Endothelial cell of umbilical vein (primary cell): ENCODE results near the gene F2RL3. TPM values are rescaled to one million over a fixed set of nuclear protein-coding genes. Genes with fewer than 3 reads are reported as not detected.

ENCODE experiments used
- BruUV-seq: library from RNA; stranded (reverse); fragments of 400-500 nt; replicated peaks from 2 replicates; lab custom pipeline; 2021; lab: Mats Ljungman, UMichigan
- CTCF ChIA-PET: fragments of 300-600, 350-600 bp; sonication (Branson Sonifier 250); formaldehyde crosslinking; loops from one replicate; lab custom pipeline; 2021; ENCODE audit warnings: antibody characterized with exemption, inconsistent platforms; lab: Charles Lee
- POLR2A ChIA-PET: fragments of 300-600, 350-600 bp; sonication (Branson Sonifier 250); formaldehyde crosslinking; loops from one replicate; lab custom pipeline; 2021; ENCODE audit warnings: antibody characterized with exemption, inconsistent platforms; lab: Charles Lee
- DNase-seq: peaks from one replicate; pipeline ENCODE4 v3.0.0-alpha.2; 2011; ENCODE audit warnings: low read depth, low spot score
- FAIRE-seq: peaks from 2 replicates; lab custom pipeline; 2011; peaks lifted over from hg19 to GRCh38; lab: Jason Lieb, UNC
- H2AFZ ChIP-seq: 2 replicates; pipeline ENCODE4 v1.6.0; 2012; ENCODE audit warnings: low read depth, low read length, control low read depth, inconsistent platforms
- H3K27ac ChIP-seq: 2 replicates; pipeline ENCODE4 v1.5.1; 2011; ENCODE audit warnings: low read depth, mild to moderate bottlenecking, control low read depth, low read length, moderate library complexity; ENCODE audit not compliant: insufficient read depth
- H3K27me3 ChIP-seq, 2 experiments: 2 replicates each; pipeline versions ENCODE4 v1.6.0 to v1.6.1; 2011; ENCODE audit warnings: low read length in 2 of 2, mixed read lengths in 1 of 2; ENCODE audit not compliant: control insufficient read depth in 2 of 2, insufficient read depth in 2 of 2
- H3K36me3 ChIP-seq, 2 experiments: 2 replicates in 1 of 2; 3 replicates in 1 of 2; pipeline ENCODE4 v1.5.1; 2011; ENCODE audit warnings: low read length in 2 of 2, mild to moderate bottlenecking in 1 of 2, moderate library complexity in 1 of 2; ENCODE audit not compliant: control insufficient read depth in 2 of 2, insufficient read depth in 2 of 2; ENCODE audit errors: extremely low read depth in 1 of 2
- H3K4me1 ChIP-seq: 3 replicates; pipeline ENCODE4 v1.5.1; 2011; ENCODE audit warnings: mild to moderate bottlenecking, low read length; ENCODE audit not compliant: control insufficient read depth, insufficient read depth; ENCODE audit errors: extremely low read depth
- H3K4me2 ChIP-seq: 2 replicates; pipeline ENCODE4 v1.6.1; 2011; ENCODE audit warnings: low read length, control low read depth, mixed read lengths; ENCODE audit not compliant: insufficient read depth
- H3K4me3 ChIP-seq, 3 experiments: fragments of 200-600 bp in 1 of 3; sonication (generic), shearing (Covaris generic) in 1 of 3; replicated peaks in 1 of 3; 2 replicates each; pipeline ENCODE4 v1.5.1; 2011 to 2016; ENCODE audit warnings: control low read depth in 3 of 3, low read length in 3 of 3, mild to moderate bottlenecking in 2 of 3, inconsistent platforms in 1 of 3, low read depth in 1 of 3, moderate library complexity in 1 of 3; ENCODE audit not compliant: insufficient read depth in 1 of 3
- H3K79me2 ChIP-seq: 2 replicates; pipeline ENCODE4 v1.6.0; 2012; ENCODE audit warnings: low read length, inconsistent platforms; ENCODE audit not compliant: control insufficient read depth, insufficient read depth
- H3K9ac ChIP-seq: replicated peaks from 2 replicates; pipeline ENCODE3; 2011; ENCODE audit warnings: low read length, control low read depth; ENCODE audit not compliant: insufficient read depth; ENCODE audit errors: extremely low read depth
- H3K9me1 ChIP-seq: replicated peaks from 3 replicates; pipeline ENCODE4 v1.6.0; 2011; ENCODE audit warnings: mild to moderate bottlenecking, low read length; ENCODE audit not compliant: control insufficient read depth, insufficient read depth; ENCODE audit errors: extremely low read depth
- H3K9me3 ChIP-seq: replicated peaks from 2 replicates; pipeline ENCODE4 v1.5.1; 2012; ENCODE audit warnings: low read length, inconsistent platforms; ENCODE audit not compliant: control insufficient read depth, insufficient read depth
- H4K20me1 ChIP-seq: replicated peaks from 2 replicates; pipeline ENCODE3; 2011; ENCODE audit warnings: mild to moderate bottlenecking, low read length; ENCODE audit not compliant: control insufficient read depth, insufficient read depth; ENCODE audit errors: extremely low read depth
- CTCF ChIP-seq, 2 donors: IDR thresholded peaks; 1 replicate in 1 of 2; 2 replicates in 1 of 2; pipeline ENCODE4 v1.5.1; 2011; ENCODE audit warnings: low read length in 2 of 2, mild to moderate bottlenecking in 2 of 2, moderate library complexity in 2 of 2, control low read depth in 1 of 2, inconsistent platforms in 1 of 2, low read depth in 1 of 2; ENCODE audit not compliant: insufficient read depth in 1 of 2; ENCODE audit errors: extremely low read depth in 1 of 2
- EZH2 ChIP-seq: IDR thresholded peaks from 2 replicates; pipeline ENCODE4 v1.6.1; 2012; ENCODE audit warnings: borderline replicate concordance, low read depth, mild to moderate bottlenecking, moderate library complexity, low read length, inconsistent platforms; ENCODE audit not compliant: severe bottlenecking
- FOS ChIP-seq: IDR thresholded peaks from 2 replicates; pipeline ENCODE4 v1.6.1; 2011; ENCODE audit warnings: mild to moderate bottlenecking, low read length, moderate library complexity, borderline replicate concordance; ENCODE audit not compliant: insufficient read depth
- GATA2 ChIP-seq: IDR thresholded peaks from 2 replicates; pipeline ENCODE4 v1.7.0; 2011; ENCODE audit warnings: low read depth, mild to moderate bottlenecking, moderate library complexity, mixed read lengths, low read length; ENCODE audit not compliant: insufficient read length, insufficient read depth
- JUN ChIP-seq: IDR thresholded peaks from 2 replicates; pipeline ENCODE4 v1.6.1; 2011; ENCODE audit warnings: borderline replicate concordance, low read depth; ENCODE audit not compliant: insufficient read length, insufficient read depth
- MAX ChIP-seq: IDR thresholded peaks from 2 replicates; pipeline ENCODE4 v1.6.1; 2011; ENCODE audit not compliant: insufficient read depth, insufficient read length
- MYC ChIP-seq: IDR thresholded peaks from one replicate; pipeline ENCODE4 v1.6.1; 2011; ENCODE audit warnings: mild to moderate bottlenecking, low read depth, low read length
- POLR2A ChIP-seq: IDR thresholded peaks from 2 replicates; pipeline ENCODE4 v1.6.1; 2012; ENCODE audit warnings: low read depth, mild to moderate bottlenecking, control low read depth, low read length
- POLR2AphosphoS5 ChIP-seq: IDR thresholded peaks from 2 replicates; pipeline ENCODE4 v1.6.1; 2012; ENCODE audit warnings: low read depth, mild to moderate bottlenecking, control low read depth, low read length, moderate library complexity; ENCODE audit not compliant: insufficient read depth
- dilution Hi-C: fragments of 300-500 bp; cut with MboI; formaldehyde crosslinking; loops from one replicate; pipeline ENCODE4 v1.15.0; 2019; ENCODE audit warnings: low sequenced_read_pairs; ENCODE audit not compliant: extremely low pct_ligation_motif_present
- intact Hi-C: fragments of 100-400 bp; cut with micrococcal nuclease; formaldehyde crosslinking; loops from one replicate; pipeline ENCODE4 v1.10.0; 2022
- polyA plus RNA-seq, 4 experiments: library from polyadenylated mRNA; depleted of rRNA in 3 of 4; stranded (reverse) in 3 of 4; unstranded in 1 of 4; fragments of >200 nt; gene quantifications; 2 replicates each; pipeline versions ENCODE4 v1.2.1 to v1.2.3, GENCODE V29; 2011 to 2012; ENCODE audit warnings: missing spikeins in 1 of 4
- total RNA-seq: library from RNA; stranded (reverse); gene quantifications from 2 replicates; pipeline ENCODE4 v1.2.3, GENCODE V29; 2021

The F2RL3 gene
- total and polyA plus RNA-seq, 2 donors (not counting 3 experiments of a cell fraction or from before 2014, with no cell fraction given) = 1.2 to 1.7 TPM

DNA sequence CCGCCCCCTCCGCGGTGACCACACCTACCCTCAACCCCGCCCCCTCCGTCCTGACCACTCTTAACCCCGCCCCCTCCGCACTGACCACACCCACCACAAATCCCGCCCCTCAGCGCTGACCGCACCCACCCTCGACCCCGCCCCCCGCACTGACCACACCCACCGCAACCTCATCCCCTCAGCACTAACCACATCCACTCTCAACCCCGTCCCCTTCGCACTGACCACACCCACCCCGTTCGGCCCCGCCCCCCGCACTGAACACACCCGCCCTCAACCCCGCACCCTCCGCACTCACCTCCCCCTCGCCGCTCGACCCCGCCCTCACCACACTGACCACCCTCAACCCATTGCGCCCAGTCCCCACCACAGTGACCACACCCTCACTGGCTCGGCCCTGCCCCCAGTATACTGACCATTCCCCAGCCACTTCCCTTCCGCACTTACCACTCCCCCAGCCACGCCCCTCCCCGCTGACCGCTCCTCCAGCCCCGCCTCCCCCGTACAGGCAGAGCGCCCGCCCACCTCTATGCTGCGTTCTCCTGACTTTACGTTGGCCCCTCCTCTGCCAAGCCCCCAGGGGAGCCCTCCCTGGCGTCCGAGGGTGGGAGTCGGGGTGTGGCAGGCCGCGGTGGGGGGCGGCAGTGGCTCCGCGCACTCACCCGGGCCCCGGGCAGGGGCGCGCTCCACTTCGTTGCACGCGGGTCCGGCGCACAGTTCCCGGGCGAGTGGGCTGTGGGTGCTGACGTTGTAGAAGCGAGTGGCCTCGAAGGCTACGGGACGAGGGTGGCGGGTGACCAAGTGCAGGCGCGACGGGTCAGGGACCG, 8.4 kb downstream of the F2RL3 start:
- H3K27me3 ChIP-seq = no peaks in the 10 kb centered on the region
- peak overlapping the region; percentile 78 for H3K4me2 ChIP-seq
- intact Hi-C loops = loop anchor here (1.0 to 2.0 kb wide), 4 partner anchors 9 to 370 kb away; partner anchors contain the start of genes BABAM1 and F2RL3
- no TSS peak for BruUV-seq
- no peaks in the 10 kb centered on the region for H3K79me2 ChIP-seq
- H3K9me3 ChIP-seq = no peaks in the 10 kb centered on the region
- POLR2A ChIA-PET = no interaction called here
- H3K4me1 ChIP-seq = no peaks in the 10 kb centered on the region
- CTCF ChIA-PET = interaction anchor here (0.8 kb wide), 1 partner anchor 155 kb away, joined by 3 read pairs; no protein-coding TSS in a partner anchor
- DNase-seq (peak; percentile 97), FAIRE-seq (peak; percentile 89)
- H3K9ac ChIP-seq = peak overlapping the region; percentile 56
- H3K9me1 ChIP-seq = no peaks in the 10 kb centered on the region
- H2AFZ ChIP-seq = peak overlapping the region; percentile 88
- H4K20me1 ChIP-seq = no peaks in the 10 kb centered on the region
- dilution Hi-C loops = no loop called here
- peak overlapping the region; percentile 39 for H3K27ac ChIP-seq
- no peaks in the 10 kb centered on the region for H3K36me3 ChIP-seq
- peak overlapping the region; percentile 50 to 60 (median 57) for H3K4me3 ChIP-seq
- TF ChIP-seq JUN (no peak), CTCF (IDR thresholded peaks at IDR 0.05; ENCODE audit: extremely low read depth in 1 of 2, insufficient read depth in 1 of 2, low read depth in 1 of 2, low read length in 2 of 2) (no peak), EZH2 (no peak), MYC (no peak), GATA2 (no peak), FOS (no peak), POLR2AphosphoS5 (no peak), MAX (no peak), POLR2A (no peak)
